ENCODE results near the gene KRT84. TPM values are rescaled to one million over a fixed set of nuclear protein-coding genes. Genes with fewer than 3 reads are reported as not detected.
A peak's percentile ranks its signal among the peaks of the same experiment; 100 is the strongest.
"Not testable (repeated sequence)": the region's sequence is repeated elsewhere in the genome, so short reads cannot be mapped to it uniquely, and the experiment has no call there.

The KRT84 gene
- total RNA-seq, 1 experiment from 2014 or later, result not detected

- H3K36me3 Mint-ChIP-seq; POLR2A ChIA-PET; H3K27ac Mint-ChIP-seq; H3K4me3 Mint-ChIP-seq; ATAC-seq; CTCF ChIA-PET; H3K27me3 Mint-ChIP-seq (ENCODE audit: low read depth); H3K4me1 Mint-ChIP-seq; DNase-seq (ENCODE audit: low spot score): not testable (repeated sequence)
- H3K9me3 Mint-ChIP-seq, result peaks cover 15% of the 10 kb centered on the region
Measured at GRCh38 chr12:52410589-52411248, 25.3 kb upstream of the KRT84 start.

GRCh38 chr12:52407918-52408317 is 22.5 kb upstream of the KRT84 start:
- Mint-ChIP-seq H3K9me3 (peaks cover 15% of the 10 kb centered on the region), H3K4me1 (peaks cover 5% of the 10 kb centered on the region), H3K4me3 (no peak overlapping the region), H3K36me3 (peaks cover 7% of the 10 kb centered on the region), H3K27me3 (ENCODE audit: low read depth) (no peaks in the 10 kb centered on the region), H3K27ac (no peak overlapping the region)
- DNase-seq (ENCODE audit: low spot score) (no peak), ATAC-seq (0 out of 2 replicates have a peak, but pooled peaks have one; percentile 20)
- CTCF ChIA-PET, result interaction anchor here (0.6 to 1.2 kb wide), 11 partner anchors 11 to 463 kb away, joined by 3 to 9 read pairs (median 3); no protein-coding TSS in a partner anchor
- POLR2A ChIA-PET, result no interaction called here
- TF ChIP-seq, protein P1, sequence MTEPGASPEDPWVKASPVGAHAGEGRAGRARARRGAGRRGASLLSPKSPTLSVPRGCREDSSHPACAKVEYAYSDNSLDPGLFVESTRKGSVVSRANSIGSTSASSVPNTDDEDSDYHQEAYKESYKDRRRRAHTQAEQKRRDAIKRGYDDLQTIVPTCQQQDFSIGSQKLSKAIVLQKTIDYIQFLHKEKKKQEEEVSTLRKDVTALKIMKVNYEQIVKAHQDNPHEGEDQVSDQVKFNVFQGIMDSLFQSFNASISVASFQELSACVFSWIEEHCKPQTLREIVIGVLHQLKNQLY (CRISPR knock-in tag; IDR thresholded peaks at IDR 0.05), result no peak
- TF ChIP-seq CREB1 (CRISPR knock-in tag; IDR thresholded peaks at IDR 0.05) (no peak), SMAD3 (CRISPR knock-in tag; IDR thresholded peaks at IDR 0.05; ENCODE audit: borderline replicate concordance) (no peak), GRHL2 (CRISPR knock-in tag; IDR thresholded peaks at IDR 0.05; ENCODE audit: insufficient replicate concordance, severe bottlenecking) (no peak), MXD4 (CRISPR knock-in tag; IDR thresholded peaks at IDR 0.05; ENCODE audit: borderline replicate concordance) (no peak), ZNF121 (CRISPR knock-in tag; IDR thresholded peaks at IDR 0.05) (no peak), ZNF416 (CRISPR knock-in tag; IDR thresholded peaks at IDR 0.05) (no peak), NR2C2 (CRISPR knock-in tag; IDR thresholded peaks at IDR 0.05) (no peak)
- TF ChIP-seq, protein P2, sequence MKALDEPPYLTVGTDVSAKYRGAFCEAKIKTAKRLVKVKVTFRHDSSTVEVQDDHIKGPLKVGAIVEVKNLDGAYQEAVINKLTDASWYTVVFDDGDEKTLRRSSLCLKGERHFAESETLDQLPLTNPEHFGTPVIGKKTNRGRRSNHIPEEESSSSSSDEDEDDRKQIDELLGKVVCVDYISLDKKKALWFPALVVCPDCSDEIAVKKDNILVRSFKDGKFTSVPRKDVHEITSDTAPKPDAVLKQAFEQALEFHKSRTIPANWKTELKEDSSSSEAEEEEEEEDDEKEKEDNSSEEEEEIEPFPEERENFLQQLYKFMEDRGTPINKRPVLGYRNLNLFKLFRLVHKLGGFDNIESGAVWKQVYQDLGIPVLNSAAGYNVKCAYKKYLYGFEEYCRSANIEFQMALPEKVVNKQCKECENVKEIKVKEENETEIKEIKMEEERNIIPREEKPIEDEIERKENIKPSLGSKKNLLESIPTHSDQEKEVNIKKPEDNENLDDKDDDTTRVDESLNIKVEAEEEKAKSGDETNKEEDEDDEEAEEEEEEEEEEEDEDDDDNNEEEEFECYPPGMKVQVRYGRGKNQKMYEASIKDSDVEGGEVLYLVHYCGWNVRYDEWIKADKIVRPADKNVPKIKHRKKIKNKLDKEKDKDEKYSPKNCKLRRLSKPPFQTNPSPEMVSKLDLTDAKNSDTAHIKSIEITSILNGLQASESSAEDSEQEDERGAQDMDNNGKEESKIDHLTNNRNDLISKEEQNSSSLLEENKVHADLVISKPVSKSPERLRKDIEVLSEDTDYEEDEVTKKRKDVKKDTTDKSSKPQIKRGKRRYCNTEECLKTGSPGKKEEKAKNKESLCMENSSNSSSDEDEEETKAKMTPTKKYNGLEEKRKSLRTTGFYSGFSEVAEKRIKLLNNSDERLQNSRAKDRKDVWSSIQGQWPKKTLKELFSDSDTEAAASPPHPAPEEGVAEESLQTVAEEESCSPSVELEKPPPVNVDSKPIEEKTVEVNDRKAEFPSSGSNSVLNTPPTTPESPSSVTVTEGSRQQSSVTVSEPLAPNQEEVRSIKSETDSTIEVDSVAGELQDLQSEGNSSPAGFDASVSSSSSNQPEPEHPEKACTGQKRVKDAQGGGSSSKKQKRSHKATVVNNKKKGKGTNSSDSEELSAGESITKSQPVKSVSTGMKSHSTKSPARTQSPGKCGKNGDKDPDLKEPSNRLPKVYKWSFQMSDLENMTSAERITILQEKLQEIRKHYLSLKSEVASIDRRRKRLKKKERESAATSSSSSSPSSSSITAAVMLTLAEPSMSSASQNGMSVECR (CRISPR knock-in tag; IDR thresholded peaks at IDR 0.05; ENCODE audit: borderline replicate concordance), result no peak

GRCh38 chr12:52405922-52406385 is 20.5 kb upstream of the KRT84 start, which contains the start of gene KRT82:
Gene KRT82 (minus strand): TSS chr12:52406335. CDS start chr12:52406277, 58 bp downstream.
- Mint-ChIP-seq H3K9me3 (peaks cover 11% of the 10 kb centered on the region), H3K4me3 (no peak within 1 kb of the TSS), H3K4me1 (peaks cover 9% of the 10 kb centered on the region), H3K27me3 (ENCODE audit: low read depth) (no peaks in the 10 kb centered on the region; the same call in 1 of the 2 replicates), H3K27ac (no peak within 1 kb of the TSS), H3K36me3 (peaks cover 4% of the 10 kb centered on the region)
- ChIA-PET POLR2A (no interaction called here), CTCF (interaction anchor here (0.6 to 1.6 kb wide), 2 partner anchors 10 to 463 kb away, joined by 3 to 8 read pairs; no protein-coding TSS in a partner anchor)
- no peak for DNase-seq (ENCODE audit: low spot score)
- no peak for ATAC-seq
- TF ChIP-seq CTCF (IDR thresholded peaks at IDR 0.05), result no peak
- TF ChIP-seq SMAD3 (CRISPR knock-in tag; IDR thresholded peaks at IDR 0.05; ENCODE audit: borderline replicate concordance), result no peak
- TF ChIP-seq, protein P3, sequence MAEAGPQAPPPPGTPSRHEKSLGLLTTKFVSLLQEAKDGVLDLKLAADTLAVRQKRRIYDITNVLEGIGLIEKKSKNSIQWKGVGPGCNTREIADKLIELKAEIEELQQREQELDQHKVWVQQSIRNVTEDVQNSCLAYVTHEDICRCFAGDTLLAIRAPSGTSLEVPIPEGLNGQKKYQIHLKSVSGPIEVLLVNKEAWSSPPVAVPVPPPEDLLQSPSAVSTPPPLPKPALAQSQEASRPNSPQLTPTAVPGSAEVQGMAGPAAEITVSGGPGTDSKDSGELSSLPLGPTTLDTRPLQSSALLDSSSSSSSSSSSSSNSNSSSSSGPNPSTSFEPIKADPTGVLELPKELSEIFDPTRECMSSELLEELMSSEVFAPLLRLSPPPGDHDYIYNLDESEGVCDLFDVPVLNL (CRISPR knock-in tag; IDR thresholded peaks at IDR 0.05; ENCODE audit: borderline replicate concordance, low read depth), result no peak
- TF ChIP-seq, protein P4, sequence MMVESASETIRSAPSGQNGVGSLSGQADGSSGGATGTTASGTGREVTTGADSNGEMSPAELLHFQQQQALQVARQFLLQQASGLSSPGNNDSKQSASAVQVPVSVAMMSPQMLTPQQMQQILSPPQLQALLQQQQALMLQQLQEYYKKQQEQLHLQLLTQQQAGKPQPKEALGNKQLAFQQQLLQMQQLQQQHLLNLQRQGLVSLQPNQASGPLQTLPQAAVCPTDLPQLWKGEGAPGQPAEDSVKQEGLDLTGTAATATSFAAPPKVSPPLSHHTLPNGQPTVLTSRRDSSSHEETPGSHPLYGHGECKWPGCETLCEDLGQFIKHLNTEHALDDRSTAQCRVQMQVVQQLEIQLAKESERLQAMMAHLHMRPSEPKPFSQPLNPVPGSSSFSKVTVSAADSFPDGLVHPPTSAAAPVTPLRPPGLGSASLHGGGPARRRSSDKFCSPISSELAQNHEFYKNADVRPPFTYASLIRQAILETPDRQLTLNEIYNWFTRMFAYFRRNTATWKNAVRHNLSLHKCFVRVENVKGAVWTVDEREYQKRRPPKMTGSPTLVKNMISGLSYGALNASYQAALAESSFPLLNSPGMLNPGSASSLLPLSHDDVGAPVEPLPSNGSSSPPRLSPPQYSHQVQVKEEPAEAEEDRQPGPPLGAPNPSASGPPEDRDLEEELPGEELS (CRISPR knock-in tag; IDR thresholded peaks at IDR 0.05), result no peak
- no peak for TF ChIP-seq CREM (CRISPR knock-in tag; IDR thresholded peaks at IDR 0.05)
- no peak for TF ChIP-seq NFE2L1 (CRISPR knock-in tag; IDR thresholded peaks at IDR 0.05)
- TF ChIP-seq USF2 (CRISPR knock-in tag; IDR thresholded peaks at IDR 0.05), result no peak
- no peak for TF ChIP-seq CREB1 (CRISPR knock-in tag; IDR thresholded peaks at IDR 0.05)
- TF ChIP-seq FOXP1 (CRISPR knock-in tag; IDR thresholded peaks at IDR 0.05; ENCODE audit: borderline replicate concordance), result no peak
- no peak for TF ChIP-seq PRRX2 (CRISPR knock-in tag; IDR thresholded peaks at IDR 0.05)
- TF ChIP-seq TCF7 (CRISPR knock-in tag; IDR thresholded peaks at IDR 0.05; ENCODE audit: low read depth), result no peak
- no peak for TF ChIP-seq ESRRA (CRISPR knock-in tag; IDR thresholded peaks at IDR 0.05; ENCODE audit: borderline replicate concordance)
- TF ChIP-seq IRF2 (CRISPR knock-in tag; IDR thresholded peaks at IDR 0.05; ENCODE audit: borderline replicate concordance, low read depth), result no peak

All from WTC11 (cell line).